Activated CD4-positive, alpha-beta memory T cell treated with anti-CD3 and anti-CD28 coated beads, Interleukin-2, amount 10 ng/mL, durations not matched to agents 7 days and 5 days (primary cell): ENCODE measurements around the gene BMP8B. TPM values are rescaled to one million over a fixed set of nuclear protein-coding genes. Genes with fewer than 3 reads are reported as not detected.
A peak's percentile ranks its signal among the peaks of the same experiment; 100 is the strongest.

Experiments used
- CTCF ChIA-PET: fragments of 350-600 bp; sonication (Branson Sonifier 250); formaldehyde crosslinking; loops from one replicate; lab custom pipeline; 2021; ENCODE audit warnings: antibody characterized with exemption, inconsistent platforms; lab: Charles Lee
- POLR2A ChIA-PET: fragments of 350-600 bp; sonication (Branson Sonifier 250); formaldehyde crosslinking; loops from one replicate; lab custom pipeline; 2021; ENCODE audit warnings: antibody characterized with exemption; lab: Charles Lee
- DNase-seq: peaks from one replicate; pipeline ENCODE4 v3.0.0-alpha.2; 2020
- H3K27ac Mint-ChIP-seq: one replicate; pipeline ENCODE4 v1.8.0; 2021; ENCODE audit warnings: mild to moderate bottlenecking, mixed read lengths
- H3K27me3 Mint-ChIP-seq: one replicate; pipeline ENCODE4 v1.8.0; 2021; ENCODE audit warnings: mixed read lengths
- H3K36me3 Mint-ChIP-seq: one replicate; pipeline ENCODE4 v1.8.0; 2021; ENCODE audit warnings: low read depth, mixed read lengths
- H3K4me1 Mint-ChIP-seq: one replicate; pipeline ENCODE4 v1.8.0; 2021; ENCODE audit warnings: mixed read lengths
- H3K4me3 Mint-ChIP-seq: one replicate; pipeline ENCODE4 v1.8.0; 2021; ENCODE audit warnings: mild to moderate bottlenecking, mixed read lengths
- H3K9me3 Mint-ChIP-seq: one replicate; pipeline ENCODE4 v1.8.0; 2021; ENCODE audit warnings: mixed read lengths
- total RNA-seq, 2 experiments: library from RNA; stranded (reverse); gene quantifications; one replicate each; pipeline ENCODE4 v1.2.3, GENCODE V29; 2021

Gene BMP8B
- total RNA-seq, 2 experiments from 2014 or later, result 0.60 to 0.65 TPM

GRCh38 chr1:39759436-39759726 lies 29.3 kb downstream of the BMP8B start:
- Mint-ChIP-seq H3K9me3 (no peaks in the 10 kb centered on the region), H3K4me3 (no peak overlapping the region), H3K36me3 (peaks cover 29% of the 10 kb centered on the region), H3K27me3 (no peaks in the 10 kb centered on the region), H3K4me1 (peaks cover 2% of the 10 kb centered on the region), H3K27ac (no peak overlapping the region)
- ChIA-PET POLR2A (no interaction called here), CTCF (no interaction called here)
- DNase-seq, result no peak

GRCh38 chr1:39758556-39759435 lies 29.9 kb downstream of the BMP8B start:
- no peaks in the 10 kb centered on the region for H3K9me3 Mint-ChIP-seq
- no peak for DNase-seq
- no peak overlapping the region for H3K27ac Mint-ChIP-seq
- POLR2A ChIA-PET, result no interaction called here
- peaks cover 2% of the 10 kb centered on the region for H3K4me1 Mint-ChIP-seq
- CTCF ChIA-PET, result no interaction called here
- H3K36me3 Mint-ChIP-seq, result peaks cover 31% of the 10 kb centered on the region
- no peak overlapping the region for H3K4me3 Mint-ChIP-seq
- H3K27me3 Mint-ChIP-seq, result no peaks in the 10 kb centered on the region

GRCh38 chr1:39757501-39757900 lies 31.2 kb downstream of the BMP8B start:
- no peak for DNase-seq
- H3K27me3 Mint-ChIP-seq, result no peaks in the 10 kb centered on the region
- H3K27ac Mint-ChIP-seq, result no peak overlapping the region
- H3K4me1 Mint-ChIP-seq, result peaks cover 2% of the 10 kb centered on the region
- H3K4me3 Mint-ChIP-seq, result no peak overlapping the region
- POLR2A ChIA-PET, result no interaction called here
- H3K9me3 Mint-ChIP-seq, result no peaks in the 10 kb centered on the region
- H3K36me3 Mint-ChIP-seq, result peaks cover 39% of the 10 kb centered on the region
- CTCF ChIA-PET, result no interaction called here

GRCh38 chr1:39755965-39756659 lies 32.6 kb downstream of the BMP8B start:
- H3K27ac Mint-ChIP-seq, result no peak overlapping the region
- CTCF ChIA-PET, result no interaction called here

GRCh38 chr1:39754906-39755504 lies 33.7 kb downstream of the BMP8B start:
- POLR2A ChIA-PET, result interaction anchor here (0.7 to 1.5 kb wide), 2 partner anchors 16 to 44 kb away, joined by 4 to 8 read pairs; partner anchors contain the start of gene PPIE

More at GRCh38 chr1:39755965-39756659, 32.6 kb downstream of the BMP8B start:
- no peak overlapping the region for H3K4me3 Mint-ChIP-seq
- no peak for DNase-seq
- POLR2A ChIA-PET, result interaction anchor here (1.5 kb wide), 1 partner anchor 17 kb away, joined by 8 read pairs; the partner anchor contains the start of gene PPIE
- peaks cover 2% of the 10 kb centered on the region for H3K4me1 Mint-ChIP-seq
- peaks cover 48% of the 10 kb centered on the region for H3K36me3 Mint-ChIP-seq
- H3K27me3 Mint-ChIP-seq, result no peaks in the 10 kb centered on the region
- H3K9me3 Mint-ChIP-seq, result no peaks in the 10 kb centered on the region

GRCh38 chr1:39754026-39754570 lies 34.6 kb downstream of the BMP8B start:
- Mint-ChIP-seq H3K9me3 (no peaks in the 10 kb centered on the region), H3K27ac (no peak overlapping the region), H3K36me3 (peaks cover 61% of the 10 kb centered on the region), H3K4me1 (no peaks in the 10 kb centered on the region), H3K4me3 (no peak overlapping the region), H3K27me3 (no peaks in the 10 kb centered on the region)
- CTCF ChIA-PET, result no interaction called here
- DNase-seq, result no peak
- POLR2A ChIA-PET, result no interaction called here

More at GRCh38 chr1:39754906-39755504, 33.7 kb downstream of the BMP8B start:
- Mint-ChIP-seq H3K36me3 (peaks cover 59% of the 10 kb centered on the region), H3K27me3 (no peaks in the 10 kb centered on the region), H3K9me3 (no peaks in the 10 kb centered on the region), H3K27ac (no peak overlapping the region), H3K4me1 (peaks cover 2% of the 10 kb centered on the region), H3K4me3 (no peak overlapping the region)
- no peak for DNase-seq
- CTCF ChIA-PET, result no interaction called here

GRCh38 chr1:39753132-39754025 lies 35.3 kb downstream of the BMP8B start:
- Mint-ChIP-seq H3K27ac (no peak overlapping the region), H3K4me1 (no peaks in the 10 kb centered on the region), H3K36me3 (peaks cover 62% of the 10 kb centered on the region), H3K27me3 (no peaks in the 10 kb centered on the region), H3K4me3 (no peak overlapping the region), H3K9me3 (no peaks in the 10 kb centered on the region)
- ChIA-PET POLR2A (no interaction called here), CTCF (no interaction called here)
- DNase-seq, result no peak

- Mint-ChIP-seq H3K36me3 (peaks cover 61% of the 10 kb centered on the region), H3K4me1 (no peaks in the 10 kb centered on the region), H3K27me3 (no peaks in the 10 kb centered on the region), H3K27ac (no peak overlapping the region), H3K9me3 (no peaks in the 10 kb centered on the region), H3K4me3 (no peak overlapping the region)
- CTCF ChIA-PET, result no interaction called here
- POLR2A ChIA-PET, result interaction anchor here (0.9 to 1.5 kb wide), 2 partner anchors 9 to 13 kb away, joined by 3 to 4 read pairs; partner anchors contain the start of gene PPIE
- no peak for DNase-seq
Observed at GRCh38 chr1:39752703-39753102, 36.0 kb downstream of the BMP8B start.

- ChIA-PET POLR2A (interaction anchor here (0.9 to 1.5 kb wide), 2 partner anchors 8 to 12 kb away, joined by 3 to 4 read pairs; partner anchors contain the start of gene PPIE), CTCF (no interaction called here)
- no peak for DNase-seq
- H3K9me3 Mint-ChIP-seq, result no peaks in the 10 kb centered on the region
- peaks cover 60% of the 10 kb centered on the region for H3K36me3 Mint-ChIP-seq
- H3K27ac Mint-ChIP-seq, result no peak overlapping the region
- H3K4me1 Mint-ChIP-seq, result no peaks in the 10 kb centered on the region
- no peak overlapping the region for H3K4me3 Mint-ChIP-seq
- no peaks in the 10 kb centered on the region for H3K27me3 Mint-ChIP-seq
Observed at GRCh38 chr1:39751595-39751994, 37.1 kb downstream of the BMP8B start.

GRCh38 chr1:39745016-39745670 lies 43.5 kb downstream of the BMP8B start:
- DNase-seq, result no peak
- H3K36me3 Mint-ChIP-seq, result peaks cover 79% of the 10 kb centered on the region
- ChIA-PET CTCF (no interaction called here), POLR2A (no interaction called here)
- H3K27me3 Mint-ChIP-seq, result no peaks in the 10 kb centered on the region
- H3K4me1 Mint-ChIP-seq, result peaks cover 12% of the 10 kb centered on the region
- no peaks in the 10 kb centered on the region for H3K9me3 Mint-ChIP-seq
- H3K4me3 Mint-ChIP-seq, result no peak overlapping the region
- H3K27ac Mint-ChIP-seq, result no peak overlapping the region

GRCh38 chr1:39738622-39739366 lies 49.9 kb downstream of the BMP8B start, which contains the start of gene PPIE:
PPIE (plus strand) TSS chr1:39738882; CDS start chr1:39738901, 19 bp downstream.
- DNase-seq, result peak; percentile 96
- POLR2A ChIA-PET, result interaction anchor here (0.8 to 2.3 kb wide), 15 partner anchors 8 to 301 kb away, joined by 3 to 19 read pairs (median 4); partner anchors contain the start of genes CAP1 and HPCAL4
- peaks cover 2% of the 10 kb centered on the region for H3K27me3 Mint-ChIP-seq
- peaks cover 34% of the 10 kb centered on the region for H3K36me3 Mint-ChIP-seq
- CTCF ChIA-PET, result interaction anchor here (0.6 to 3.5 kb wide), 7 partner anchors 10 to 133 kb away, joined by 3 to 30 read pairs (median 5); no protein-coding TSS in a partner anchor
- H3K4me1 Mint-ChIP-seq, result peaks cover 43% of the 10 kb centered on the region
- peaks cover 2% of the 10 kb centered on the region for H3K9me3 Mint-ChIP-seq
- H3K4me3 Mint-ChIP-seq, result peak within 1 kb of the TSS; percentile 94
- H3K27ac Mint-ChIP-seq, result peak within 1 kb of the TSS; percentile 84
